ENCODE data around the gene UCN2. TPM values are rescaled to one million over a fixed set of nuclear protein-coding genes. Genes with fewer than 3 reads are reported as not detected.
A peak's percentile ranks its signal among the peaks of the same experiment; 100 is the strongest.

The UCN2 gene
- total and polyA plus RNA-seq, 2 of the 8 experiments (the other 6 are each of a cell fraction or from before 2014, with no cell fraction given), result 0.14 TPM; not detected in 1

DNA sequence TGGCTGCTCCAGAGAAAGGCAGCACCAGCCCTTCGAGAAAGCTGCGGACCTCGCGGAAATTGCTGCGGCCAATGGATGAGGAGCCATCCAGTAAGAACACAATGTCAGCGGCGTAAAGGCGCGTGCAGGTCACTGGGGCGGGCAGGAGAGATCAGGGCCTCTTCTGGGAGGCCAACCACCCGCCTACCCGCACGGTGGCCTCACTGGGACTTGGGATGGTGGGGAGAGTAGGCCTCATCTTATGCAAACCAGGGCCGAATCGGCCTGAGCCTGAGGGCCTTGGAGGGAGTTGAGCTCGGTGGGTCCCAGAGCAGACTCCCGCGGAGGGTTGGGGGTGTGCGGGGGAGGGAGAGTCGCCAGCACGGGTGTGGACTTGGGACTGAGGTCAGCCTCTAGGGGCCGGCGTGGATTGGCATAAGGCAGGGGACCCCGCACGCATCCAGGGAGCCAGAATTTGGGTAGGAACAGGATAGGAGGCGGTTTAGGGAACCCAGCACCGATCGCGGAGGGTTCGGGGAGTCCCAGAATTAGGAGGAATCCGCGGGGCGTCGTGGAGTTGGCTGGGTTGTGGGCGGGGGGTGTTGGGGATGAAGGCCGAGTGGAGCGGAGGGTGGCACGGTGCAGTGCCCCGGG, 31.0 kb upstream of the UCN2 start:
- no peaks in the 10 kb centered on the region for H3K79me1 ChIP-seq (ENCODE audit: low read depth, low read length)
- no peak overlapping the region for H3K23ac ChIP-seq (ENCODE audit: insufficient read length)
- H3K27ac ChIP-seq (ENCODE audit: low read depth, low read length), result no peak overlapping the region
- no peak overlapping the region for H4K5ac ChIP-seq (ENCODE audit: insufficient read length, low read depth, low read length)
- H3K18ac ChIP-seq (ENCODE audit: extremely low read depth, low read length), result peak overlapping the region; percentile 48; the same call in 1 of the 2 replicates
- peak overlapping the region; percentile 60; the same call in 1 of the 2 replicates for H2BK12ac ChIP-seq (ENCODE audit: low read depth, low read length)
- peaks cover 0 to 6% (median 0%) of the 10 kb centered on the region in 4 experiments; a peak in 4 of 7 replicates for H3K27me3 ChIP-seq (replicated peaks in 1 of 4; ENCODE audit: control insufficient read depth in 3 of 4, extremely low read depth in 1 of 4, insufficient read depth in 3 of 4, low read length in 3 of 4)
- H2BK15ac ChIP-seq (ENCODE audit: low read length), result peak overlapping the region; percentile 61; the same call in 1 of the 2 replicates
- H4K91ac ChIP-seq (replicated peaks; ENCODE audit: insufficient read length, low read length), result no peak overlapping the region
- no peaks in the 10 kb centered on the region for H3K9me3 ChIP-seq (ENCODE audit: insufficient read depth in 2 of 2, low read depth in 1 of 2, low read length in 1 of 2)
- peak overlapping the region in 3 of 4 experiments; percentile 42 to 71 (median 43); a peak in 4 of 7 replicates for H3K9ac ChIP-seq (replicated peaks in 1 of 4; ENCODE audit: extremely low read depth in 1 of 4, low read depth in 3 of 4, low read length in 3 of 4)
- no peaks in the 10 kb centered on the region for H3K79me2 ChIP-seq (ENCODE audit: control insufficient read depth in 1 of 2, insufficient read depth in 2 of 2, low read length in 2 of 2)
- no peak overlapping the region for H2BK20ac ChIP-seq (ENCODE audit: low read length)
- H2BK120ac ChIP-seq (replicated peaks; ENCODE audit: low read depth, low read length), result no peak overlapping the region
- H3K4me3 ChIP-seq (ENCODE audit: extremely low read depth in 1 of 4, insufficient read depth in 2 of 4, low read depth in 3 of 4, low read length in 4 of 4), result peak overlapping the region; percentile 12 to 57 (median 26); a peak in 7 of 8 replicates
- H2BK5ac ChIP-seq (ENCODE audit: low read depth, low read length), result peak overlapping the region; percentile 10; the same call in 1 of the 2 replicates
- peaks cover 0 to 15% of the 10 kb centered on the region in 2 experiments for H4K20me1 ChIP-seq (replicated peaks in 1 of 2; ENCODE audit: control insufficient read depth in 1 of 2, insufficient read depth in 2 of 2, low read length in 2 of 2)
- H3K4me2 ChIP-seq (ENCODE audit: insufficient read depth in 1 of 2, low read depth in 2 of 2, low read length in 2 of 2), result peak overlapping the region; percentile 69 to 89
- no peak overlapping the region for H3K14ac ChIP-seq (ENCODE audit: insufficient read length)
- H3K4me1 ChIP-seq (replicated peaks in 1 of 4; ENCODE audit: control insufficient read depth in 3 of 4, insufficient read depth in 4 of 4, low read length in 3 of 4), result peaks cover 3 to 18% (median 15%) of the 10 kb centered on the region in 4 experiments; a peak in 6 of 7 replicates
- FAIRE-seq (no peak), DNase-seq (ENCODE audit: low read depth in 1 of 2, low spot score in 2 of 2) (peak in 1 of 2 experiments; percentile 69)
- WGBS, 2 experiments (ENCODE audit: extremely low coverage in 1 of 2, insufficient coverage in 1 of 2, insufficient read length in 1 of 2, insufficient replicate concordance in 2 of 2, low coverage in 1 of 2, low lambda C conversion rate in 2 of 2, missing lambda C conversion rate in 1 of 2), result 53% methylated on average over 39 of the region's 39 CpGs; no CpG with 5 or more reads in 1 of the 2 experiments
- peak overlapping the region; percentile 45; the same call in 1 of the 2 replicates for H2AFZ ChIP-seq (ENCODE audit: low read length)
- H3K23me2 ChIP-seq (ENCODE audit: low read depth, low read length), result peaks cover 1% of the 10 kb centered on the region; the same call in 1 of the 2 replicates
- POLR2A ChIA-PET (ENCODE audit: partially characterized antibody), result interaction anchor here (0.7 to 5.1 kb wide), 8 partner anchors 10 to 68 kb away, joined by 3 to 23 read pairs (median 5); partner anchors contain the start of genes CELSR3, PFKFB4, SLC26A6 and UQCRC1
- CTCF ChIA-PET (ENCODE audit: partially characterized antibody), result interaction anchor here (0.6 kb wide), 1 partner anchor 41 kb away, joined by 3 read pairs; the partner anchor contains the start of gene SLC26A6
- peaks cover 8 to 13% (median 9%) of the 10 kb centered on the region in 4 experiments for H3K36me3 ChIP-seq (ENCODE audit: control insufficient read depth in 2 of 4, insufficient read depth in 4 of 4, low read length in 3 of 4)
- H2AK5ac ChIP-seq (ENCODE audit: low read depth, low read length), result no peak overlapping the region
- TF ChIP-seq CTBP2 (IDR thresholded peaks at IDR 0.05; ENCODE audit: borderline replicate concordance, insufficient read depth, insufficient read length, low read length) (no peak), GABPA (IDR thresholded peaks at IDR 0.05; ENCODE audit: borderline replicate concordance, insufficient read depth, low read length) (no peak), TAF7 (optimal IDR thresholded peaks at IDR 0.05; ENCODE audit: borderline replicate concordance, low read depth, low read length) (peak; percentile 23), SP2 (IDR thresholded peaks at IDR 0.05; ENCODE audit: low read length) (no peak)
- H3K4ac ChIP-seq (replicated peaks; ENCODE audit: insufficient read length, low read depth, low read length), result no peak overlapping the region
- peak overlapping the region; percentile 60 for H4K8ac ChIP-seq (ENCODE audit: extremely low read depth, insufficient read depth, low read length)
- H3K56ac ChIP-seq (replicated peaks; ENCODE audit: insufficient read length, low read depth, low read length), result no peak overlapping the region

Data from H1 (cell line).